Activated B cell treated with CpG ODN at 0.5 μM for 24 hours (primary cell): Measurements from ENCODE around the gene PARP1. TPM values are rescaled to one million over a fixed set of nuclear protein-coding genes. Genes with fewer than 3 reads are reported as not detected.

ENCODE experiments used
- ATAC-seq: fragments of 200-7000 bp; cut with Tn5 transposase; one replicate; pipeline ENCODE4 v1.10.0; 2021; ENCODE audit warnings: low read depth, mild to moderate bottlenecking, moderate library complexity
- CTCF ChIA-PET: fragments of 350-600 bp; sonication (Branson Sonifier 250); formaldehyde crosslinking; loops from one replicate; lab custom pipeline; 2021; ENCODE audit warnings: antibody characterized with exemption; lab: Charles Lee
- POLR2A ChIA-PET: fragments of 350-600 bp; sonication (Branson Sonifier 250); formaldehyde crosslinking; loops from one replicate; lab custom pipeline; 2021; ENCODE audit warnings: antibody characterized with exemption; lab: Charles Lee
- DNase-seq: peaks from one replicate; pipeline ENCODE4 v3.0.0; 2022
- H3K27ac Mint-ChIP-seq: one replicate; pipeline ENCODE4 v1.8.0; 2020; ENCODE audit warnings: mixed read lengths
- H3K27me3 Mint-ChIP-seq: one replicate; pipeline ENCODE4 v1.8.0; 2021; ENCODE audit warnings: mixed read lengths
- H3K36me3 Mint-ChIP-seq: one replicate; pipeline ENCODE4 v1.8.0; 2021; ENCODE audit warnings: low read depth, mixed read lengths
- H3K4me1 Mint-ChIP-seq: one replicate; pipeline ENCODE4 v1.8.0; 2021; ENCODE audit warnings: mixed read lengths
- H3K4me3 Mint-ChIP-seq: one replicate; pipeline ENCODE4 v1.8.0; 2020; ENCODE audit warnings: mild to moderate bottlenecking, mixed read lengths
- H3K9me3 Mint-ChIP-seq: one replicate; pipeline ENCODE4 v1.8.0; 2020; ENCODE audit warnings: mixed read lengths
- intact Hi-C: fragments of 100-400 bp; cut with micrococcal nuclease; formaldehyde crosslinking; loops from one replicate; pipeline ENCODE4 v1.15.1; 2024
- total RNA-seq: library from RNA; stranded (reverse); gene quantifications from 2 replicates; pipeline ENCODE4 v1.2.3, GENCODE V29; 2022
- TF ChIP-seq, protein P1 (sequence below): fragments of 200-600 bp; IDR thresholded peaks from one replicate; pipeline ENCODE4 v1.8.0; 2022; ENCODE audit warnings: antibody characterized with exemption, mild to moderate bottlenecking

PARP1 gene
- total RNA-seq, 1 donor from 2014 or later = 260 TPM

DNA sequence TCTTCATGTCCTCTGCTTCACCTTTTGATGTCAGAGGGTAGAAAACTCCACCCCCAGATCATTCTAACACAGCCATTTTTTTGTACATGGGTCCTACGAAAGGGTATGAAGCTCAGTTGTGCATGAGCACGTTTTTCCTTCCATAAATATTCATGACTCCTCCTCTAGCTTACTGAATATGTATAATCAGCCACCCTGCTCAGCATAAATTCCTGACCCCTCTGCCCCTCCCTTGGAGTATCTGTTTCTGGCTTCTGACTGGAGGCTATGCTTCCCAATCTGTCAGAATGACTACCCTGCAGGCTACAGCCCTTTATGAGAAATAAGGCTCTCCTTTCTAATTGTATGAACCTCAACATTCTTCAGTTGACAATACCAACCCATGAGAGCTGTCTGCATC is 42.8 kb upstream of the PARP1 start:
- Mint-ChIP-seq H3K4me1 (peaks cover 14% of the 10 kb centered on the region), H3K27me3 (no peaks in the 10 kb centered on the region), H3K27ac (no peak overlapping the region), H3K9me3 (no peaks in the 10 kb centered on the region), H3K4me3 (no peak overlapping the region), H3K36me3 (no peaks in the 10 kb centered on the region)
- TF ChIP-seq, protein P1, sequence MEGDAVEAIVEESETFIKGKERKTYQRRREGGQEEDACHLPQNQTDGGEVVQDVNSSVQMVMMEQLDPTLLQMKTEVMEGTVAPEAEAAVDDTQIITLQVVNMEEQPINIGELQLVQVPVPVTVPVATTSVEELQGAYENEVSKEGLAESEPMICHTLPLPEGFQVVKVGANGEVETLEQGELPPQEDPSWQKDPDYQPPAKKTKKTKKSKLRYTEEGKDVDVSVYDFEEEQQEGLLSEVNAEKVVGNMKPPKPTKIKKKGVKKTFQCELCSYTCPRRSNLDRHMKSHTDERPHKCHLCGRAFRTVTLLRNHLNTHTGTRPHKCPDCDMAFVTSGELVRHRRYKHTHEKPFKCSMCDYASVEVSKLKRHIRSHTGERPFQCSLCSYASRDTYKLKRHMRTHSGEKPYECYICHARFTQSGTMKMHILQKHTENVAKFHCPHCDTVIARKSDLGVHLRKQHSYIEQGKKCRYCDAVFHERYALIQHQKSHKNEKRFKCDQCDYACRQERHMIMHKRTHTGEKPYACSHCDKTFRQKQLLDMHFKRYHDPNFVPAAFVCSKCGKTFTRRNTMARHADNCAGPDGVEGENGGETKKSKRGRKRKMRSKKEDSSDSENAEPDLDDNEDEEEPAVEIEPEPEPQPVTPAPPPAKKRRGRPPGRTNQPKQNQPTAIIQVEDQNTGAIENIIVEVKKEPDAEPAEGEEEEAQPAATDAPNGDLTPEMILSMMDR = no peak
- POLR2A ChIA-PET = no interaction called here
- no peak for DNase-seq
- no peak for ATAC-seq
- intact Hi-C loops = no loop called here
- CTCF ChIA-PET = no interaction called here

DNA sequence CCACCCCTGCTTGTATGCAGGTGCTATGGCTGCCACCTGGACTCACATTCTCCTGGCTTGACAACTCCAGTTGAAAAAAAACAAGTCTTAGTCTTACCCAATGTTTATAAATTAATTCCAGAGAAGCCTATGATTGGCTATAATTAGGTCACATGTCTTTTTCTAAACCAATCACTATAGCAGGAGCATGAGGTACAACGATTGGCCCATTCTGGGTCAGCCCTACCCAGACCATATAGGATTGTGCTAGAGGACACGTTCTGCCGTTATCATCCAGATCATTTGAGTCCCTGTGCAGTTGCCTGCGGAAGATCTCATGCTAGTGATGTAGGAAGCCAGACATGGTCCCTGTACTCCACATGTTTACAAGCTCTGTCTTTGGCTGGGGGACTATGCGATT is 41.9 kb upstream of the PARP1 start:
- Mint-ChIP-seq H3K27ac (no peak overlapping the region), H3K27me3 (no peaks in the 10 kb centered on the region), H3K4me3 (no peak overlapping the region), H3K9me3 (no peaks in the 10 kb centered on the region), H3K36me3 (no peaks in the 10 kb centered on the region), H3K4me1 (peaks cover 23% of the 10 kb centered on the region)
- ATAC-seq (no peak), DNase-seq (no peak)
- intact Hi-C loops = no loop called here
- TF ChIP-seq, protein P1 = no peak
- ChIA-PET CTCF (no interaction called here), POLR2A (no interaction called here)

DNA sequence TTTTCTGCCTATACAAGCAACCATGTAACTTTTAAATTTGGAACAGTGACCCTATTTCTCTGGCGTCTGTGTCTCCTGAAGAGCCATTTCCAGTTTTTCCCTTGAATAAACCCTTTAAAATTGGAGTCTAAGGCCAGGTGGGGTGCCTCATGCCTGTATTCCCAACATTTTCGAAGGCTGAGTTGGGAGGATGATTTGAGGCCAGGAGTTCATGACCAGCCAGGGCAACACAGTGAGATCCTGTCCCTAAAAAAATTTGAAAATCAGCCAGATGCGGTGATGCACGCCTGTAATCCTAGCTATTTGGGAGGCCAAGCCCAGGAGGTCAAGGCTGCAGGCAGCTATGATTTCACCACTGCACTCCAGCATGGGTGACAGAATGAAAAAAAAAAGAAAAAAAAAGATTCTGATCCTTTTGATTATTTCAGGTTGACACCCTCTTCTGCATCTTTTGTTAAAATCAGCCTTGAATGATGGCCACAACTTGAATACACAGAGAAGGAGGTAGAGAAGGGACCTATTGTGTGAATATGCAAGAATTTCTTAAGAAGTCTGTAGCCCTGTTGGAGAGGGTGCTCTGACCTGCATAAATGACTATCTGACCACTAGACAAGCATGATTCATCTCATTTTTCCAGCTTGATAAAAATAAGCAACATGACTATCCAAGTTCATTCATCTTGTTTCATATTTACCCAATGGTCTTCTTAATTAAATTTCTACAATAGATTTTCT is 40.2 kb upstream of the PARP1 start:
- ATAC-seq (no peak), DNase-seq (no peak)
- H3K4me1 Mint-ChIP-seq = peaks cover 23% of the 10 kb centered on the region
- TF ChIP-seq, protein P1 = no peak
- ChIA-PET CTCF (no interaction called here), POLR2A (interaction anchor here (1.1 kb wide), 1 partner anchor 40 kb away, joined by 3 read pairs; the partner anchor contains the start of gene PARP1)
- no peaks in the 10 kb centered on the region for H3K9me3 Mint-ChIP-seq
- no peak overlapping the region for H3K4me3 Mint-ChIP-seq
- no peaks in the 10 kb centered on the region for H3K36me3 Mint-ChIP-seq
- no peak overlapping the region for H3K27ac Mint-ChIP-seq
- intact Hi-C loops = no loop called here
- no peaks in the 10 kb centered on the region for H3K27me3 Mint-ChIP-seq

DNA sequence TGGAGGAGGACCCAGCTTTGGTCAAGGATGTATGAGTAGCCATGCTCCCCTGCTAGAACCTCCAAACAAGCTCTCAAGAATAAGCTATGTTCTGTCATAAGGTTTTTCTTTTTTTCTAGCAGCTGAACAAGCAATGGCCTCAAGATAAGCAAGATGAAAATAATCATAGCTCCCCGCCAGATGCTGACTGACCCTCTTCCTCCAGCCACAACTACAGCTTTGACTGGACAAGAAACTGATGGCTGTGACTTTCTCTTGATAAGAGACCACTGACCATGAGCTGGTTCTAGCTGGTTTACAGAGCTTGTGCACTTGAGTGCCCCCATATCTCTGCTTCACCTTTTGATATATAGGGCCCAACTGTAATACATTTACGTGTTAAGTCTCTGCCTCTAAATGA is 38.2 kb upstream of the PARP1 start:
- no peak overlapping the region for H3K4me3 Mint-ChIP-seq
- H3K4me1 Mint-ChIP-seq = peaks cover 23% of the 10 kb centered on the region
- DNase-seq (no peak), ATAC-seq (no peak)
- ChIA-PET CTCF (no interaction called here), POLR2A (no interaction called here)
- intact Hi-C loops = no loop called here
- H3K27ac Mint-ChIP-seq = peak overlapping the region; percentile 73
- TF ChIP-seq, protein P1 = no peak
- no peaks in the 10 kb centered on the region for H3K27me3 Mint-ChIP-seq
- no peaks in the 10 kb centered on the region for H3K36me3 Mint-ChIP-seq
- no peaks in the 10 kb centered on the region for H3K9me3 Mint-ChIP-seq

DNA sequence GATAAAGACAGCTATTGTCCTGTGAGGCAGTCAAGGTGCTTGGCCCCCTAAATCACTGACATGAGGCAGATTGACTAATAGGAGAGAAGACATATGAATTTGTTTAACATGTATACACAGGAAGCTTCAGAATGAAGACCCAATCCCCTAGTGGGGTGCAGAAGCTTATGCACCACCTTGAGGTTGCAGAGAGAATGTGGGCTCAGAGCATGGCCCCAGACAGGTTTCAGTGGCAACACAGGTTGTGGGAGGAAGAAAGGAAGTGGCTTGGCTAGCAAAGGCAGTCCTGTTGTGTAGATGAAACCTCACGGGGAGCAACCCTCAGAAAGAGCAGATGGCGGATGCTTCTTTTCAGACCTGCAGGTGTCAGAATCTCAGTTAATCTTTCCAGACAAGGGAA is 37.0 kb upstream of the PARP1 start:
- DNase-seq (no peak), ATAC-seq (peak; percentile 97)
- intact Hi-C loops = no loop called here
- TF ChIP-seq, protein P1 = no peak
- no peaks in the 10 kb centered on the region for H3K27me3 Mint-ChIP-seq
- peaks cover 1% of the 10 kb centered on the region for H3K9me3 Mint-ChIP-seq
- CTCF ChIA-PET = interaction anchor here (0.6 to 1.6 kb wide), 3 partner anchors 16 to 37 kb away, joined by 4 to 9 read pairs (median 6); partner anchors contain the start of gene PARP1
- POLR2A ChIA-PET = interaction anchor here (0.8 to 1.0 kb wide), 2 partner anchors 9 to 37 kb away, joined by 3 to 4 read pairs; partner anchors contain the start of gene PARP1
- H3K4me3 Mint-ChIP-seq = peak overlapping the region; percentile 29
- H3K4me1 Mint-ChIP-seq = peaks cover 23% of the 10 kb centered on the region
- peak overlapping the region; percentile 54 for H3K27ac Mint-ChIP-seq
- no peaks in the 10 kb centered on the region for H3K36me3 Mint-ChIP-seq
